ENCODE data around the gene TAF11L13.
"Not testable (repeated sequence)": the region's sequence is repeated elsewhere in the genome, so short reads cannot be mapped to it uniquely, and the experiment has no call there.

The TAF11L13 gene

GRCh38 chr5:17625686-17626085 is 6.2 kb upstream of the TAF11L13 start:
- ATAC-seq, result no peak
- TF ChIP-seq BACH2 (CRISPR knock-in tag; IDR thresholded peaks at IDR 0.05; ENCODE audit: borderline replicate concordance), result no peak
- no peak for TF ChIP-seq ZNF70 (CRISPR knock-in tag; IDR thresholded peaks at IDR 0.05)
- TF ChIP-seq SNAI2 (CRISPR knock-in tag; IDR thresholded peaks at IDR 0.05), result no peak
- TF ChIP-seq ZNF565 (CRISPR knock-in tag; conservative IDR thresholded peaks at IDR 0.05; ENCODE audit: low read depth), result no peak
- no peak for TF ChIP-seq GLIS3 (CRISPR knock-in tag; IDR thresholded peaks at IDR 0.05)
- TF ChIP-seq RARB (CRISPR knock-in tag; IDR thresholded peaks at IDR 0.05), result no peak
- TF ChIP-seq, protein P1, sequence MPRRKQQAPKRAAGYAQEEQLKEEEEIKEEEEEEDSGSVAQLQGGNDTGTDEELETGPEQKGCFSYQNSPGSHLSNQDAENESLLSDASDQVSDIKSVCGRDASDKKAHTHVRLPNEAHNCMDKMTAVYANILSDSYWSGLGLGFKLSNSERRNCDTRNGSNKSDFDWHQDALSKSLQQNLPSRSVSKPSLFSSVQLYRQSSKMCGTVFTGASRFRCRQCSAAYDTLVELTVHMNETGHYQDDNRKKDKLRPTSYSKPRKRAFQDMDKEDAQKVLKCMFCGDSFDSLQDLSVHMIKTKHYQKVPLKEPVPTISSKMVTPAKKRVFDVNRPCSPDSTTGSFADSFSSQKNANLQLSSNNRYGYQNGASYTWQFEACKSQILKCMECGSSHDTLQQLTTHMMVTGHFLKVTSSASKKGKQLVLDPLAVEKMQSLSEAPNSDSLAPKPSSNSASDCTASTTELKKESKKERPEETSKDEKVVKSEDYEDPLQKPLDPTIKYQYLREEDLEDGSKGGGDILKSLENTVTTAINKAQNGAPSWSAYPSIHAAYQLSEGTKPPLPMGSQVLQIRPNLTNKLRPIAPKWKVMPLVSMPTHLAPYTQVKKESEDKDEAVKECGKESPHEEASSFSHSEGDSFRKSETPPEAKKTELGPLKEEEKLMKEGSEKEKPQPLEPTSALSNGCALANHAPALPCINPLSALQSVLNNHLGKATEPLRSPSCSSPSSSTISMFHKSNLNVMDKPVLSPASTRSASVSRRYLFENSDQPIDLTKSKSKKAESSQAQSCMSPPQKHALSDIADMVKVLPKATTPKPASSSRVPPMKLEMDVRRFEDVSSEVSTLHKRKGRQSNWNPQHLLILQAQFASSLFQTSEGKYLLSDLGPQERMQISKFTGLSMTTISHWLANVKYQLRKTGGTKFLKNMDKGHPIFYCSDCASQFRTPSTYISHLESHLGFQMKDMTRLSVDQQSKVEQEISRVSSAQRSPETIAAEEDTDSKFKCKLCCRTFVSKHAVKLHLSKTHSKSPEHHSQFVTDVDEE (CRISPR knock-in tag; IDR thresholded peaks at IDR 0.05), result no peak
- no peak for TF ChIP-seq TOX (CRISPR knock-in tag; IDR thresholded peaks at IDR 0.05; ENCODE audit: borderline replicate concordance)
- TF ChIP-seq PPARA (CRISPR knock-in tag; IDR thresholded peaks at IDR 0.05; ENCODE audit: borderline replicate concordance), result no peak
- no peak for TF ChIP-seq OSR1 (CRISPR knock-in tag; IDR thresholded peaks at IDR 0.05)

- TF ChIP-seq ISL1 (CRISPR knock-in tag; IDR thresholded peaks at IDR 0.05), result no peak
- TF ChIP-seq PPARA (CRISPR knock-in tag; IDR thresholded peaks at IDR 0.05; ENCODE audit: borderline replicate concordance), result no peak
- no peak for TF ChIP-seq ZNF8 (CRISPR knock-in tag; IDR thresholded peaks at IDR 0.05)
- no peak for ATAC-seq
These were observed 2.3 kb downstream of the TAF11L13 start, which contains the start of gene TAF11L14 for GRCh38 chr5:17634160-17634559. Gene TAF11L14, plus strand, starts transcription at chr5:17634460.

DNA sequence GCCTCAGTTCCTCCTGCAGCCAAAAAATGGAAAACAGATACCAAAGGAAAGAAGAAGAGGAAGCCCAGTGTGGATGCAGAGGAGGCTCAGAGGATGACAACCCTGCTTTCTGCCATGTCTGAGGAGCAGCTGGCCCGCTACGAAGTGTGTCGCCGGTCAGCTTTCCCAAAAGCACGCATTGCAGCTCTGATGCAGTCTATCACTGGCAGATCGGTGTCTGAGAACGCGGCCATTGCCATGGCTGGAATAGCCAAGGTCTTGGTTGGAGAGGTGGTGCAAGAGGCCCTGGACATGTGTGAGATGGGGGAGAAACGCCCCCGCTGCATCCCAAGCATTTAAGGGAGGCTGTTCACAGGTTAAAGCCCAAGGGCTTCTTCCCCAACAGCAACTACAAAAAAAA is 17.3 kb downstream of the TAF11L13 start:
- ATAC-seq, result not testable (repeated sequence)

GRCh38 chr5:17655201-17655759 is 23.4 kb downstream of the TAF11L13 start:
- not testable (repeated sequence) for ATAC-seq

- TF ChIP-seq SNAI2 (CRISPR knock-in tag; IDR thresholded peaks at IDR 0.05) (no peak), ARNTL (CRISPR knock-in tag; IDR thresholded peaks at IDR 0.05; ENCODE audit: borderline replicate concordance, low read depth) (no peak), ZNF8 (CRISPR knock-in tag; IDR thresholded peaks at IDR 0.05) (no peak), ZFP3 (CRISPR knock-in tag; IDR thresholded peaks at IDR 0.05) (no peak), ZC3H10 (CRISPR knock-in tag; IDR thresholded peaks at IDR 0.05) (no peak), CSDC2 (CRISPR knock-in tag; IDR thresholded peaks at IDR 0.05) (no peak), ZFP30 (CRISPR knock-in tag; IDR thresholded peaks at IDR 0.05) (no peak), TCF4 (CRISPR knock-in tag; IDR thresholded peaks at IDR 0.05; ENCODE audit: borderline replicate concordance) (no peak), BACH2 (CRISPR knock-in tag; IDR thresholded peaks at IDR 0.05; ENCODE audit: borderline replicate concordance) (no peak), TOX (CRISPR knock-in tag; IDR thresholded peaks at IDR 0.05; ENCODE audit: borderline replicate concordance) (no peak), ZNF70 (CRISPR knock-in tag; IDR thresholded peaks at IDR 0.05) (no peak), OSR1 (CRISPR knock-in tag; IDR thresholded peaks at IDR 0.05) (no peak), RARB (CRISPR knock-in tag; IDR thresholded peaks at IDR 0.05) (no peak), ZNF565 (CRISPR knock-in tag; conservative IDR thresholded peaks at IDR 0.05; ENCODE audit: low read depth) (no peak), GLIS3 (CRISPR knock-in tag; IDR thresholded peaks at IDR 0.05) (no peak)
- TF ChIP-seq, protein P1 (CRISPR knock-in tag; IDR thresholded peaks at IDR 0.05), result no peak
- TF ChIP-seq, protein P2, sequence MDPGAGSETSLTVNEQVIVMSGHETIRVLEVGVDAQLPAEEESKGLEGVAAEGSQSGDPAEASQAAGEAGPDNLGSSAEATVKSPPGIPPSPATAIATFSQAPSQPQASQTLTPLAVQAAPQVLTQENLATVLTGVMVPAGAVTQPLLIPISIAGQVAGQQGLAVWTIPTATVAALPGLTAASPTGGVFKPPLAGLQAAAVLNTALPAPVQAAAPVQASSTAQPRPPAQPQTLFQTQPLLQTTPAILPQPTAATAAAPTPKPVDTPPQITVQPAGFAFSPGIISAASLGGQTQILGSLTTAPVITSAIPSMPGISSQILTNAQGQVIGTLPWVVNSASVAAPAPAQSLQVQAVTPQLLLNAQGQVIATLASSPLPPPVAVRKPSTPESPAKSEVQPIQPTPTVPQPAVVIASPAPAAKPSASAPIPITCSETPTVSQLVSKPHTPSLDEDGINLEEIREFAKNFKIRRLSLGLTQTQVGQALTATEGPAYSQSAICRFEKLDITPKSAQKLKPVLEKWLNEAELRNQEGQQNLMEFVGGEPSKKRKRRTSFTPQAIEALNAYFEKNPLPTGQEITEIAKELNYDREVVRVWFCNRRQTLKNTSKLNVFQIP (CRISPR knock-in tag; IDR thresholded peaks at IDR 0.05; ENCODE audit: borderline replicate concordance, low read depth), result no peak
- no peak for ATAC-seq
These were observed 24.0 kb downstream of the TAF11L13 start for GRCh38 chr5:17655921-17656320.
